H1 (cell line): ENCODE results near the gene GGA2. TPM values are rescaled to one million over a fixed set of nuclear protein-coding genes. Genes with fewer than 3 reads are reported as not detected.

Experiments
- CREB1 ChIP-seq: IDR thresholded peaks from 2 replicates; pipeline ENCODE4 v1.6.1; 2012; ENCODE audit warnings: inconsistent platforms
- JUND ChIP-seq: IDR thresholded peaks from 2 replicates; pipeline ENCODE4 v1.6.1; 2011; ENCODE audit warnings: mild to moderate bottlenecking, improper control_type of control experiment, low read length
- KDM4A ChIP-seq: IDR thresholded peaks from one replicate; pipeline ENCODE4 v1.7.1; 2012; ENCODE audit warnings: low read depth, mild to moderate bottlenecking, moderate library complexity, low read length, inconsistent platforms; ENCODE audit not compliant: severe bottlenecking
- NANOG ChIP-seq: IDR thresholded peaks from 2 replicates; pipeline ENCODE4 v1.6.1; 2011; ENCODE audit warnings: low read length, low read depth, mild to moderate bottlenecking, inconsistent platforms; ENCODE audit not compliant: insufficient read depth, poor library complexity, severe bottlenecking
- POLR2A ChIP-seq, 2 experiments: IDR thresholded peaks; 1 replicate in 1 of 2; 2 replicates in 1 of 2; pipeline ENCODE4 v1.6.1; 2011; ENCODE audit warnings: low read depth in 2 of 2, low read length in 2 of 2, mild to moderate bottlenecking in 2 of 2; ENCODE audit errors: control extremely low read depth in 1 of 2
- SIN3A ChIP-seq, 2 experiments: IDR thresholded peaks in 1 of 2; conservative IDR thresholded peaks in 1 of 2; 2 replicates each; pipeline ENCODE4 v1.6.1; 2011 to 2012; ENCODE audit warnings: low read length in 2 of 2, improper control_type of control experiment in 1 of 2, low read depth in 1 of 2, mild to moderate bottlenecking in 1 of 2
- TCF12 ChIP-seq: IDR thresholded peaks from 2 replicates; pipeline ENCODE4 v1.6.1; 2011; ENCODE audit warnings: low read depth, mild to moderate bottlenecking, low read length
- USF2 ChIP-seq: IDR thresholded peaks from 2 replicates; pipeline ENCODE4 v1.6.1; 2011; ENCODE audit warnings: low read length, improper control_type of control experiment
- polyA plus RNA-seq, 7 experiments: library from polyadenylated mRNA; depleted of rRNA in 3 of 7; stranded (reverse) in 5 of 7; unstranded in 2 of 7; fragments of >200 nt in 5 of 7; fragments of 200-250 nt in 2 of 7; gene quantifications; 1 replicate in 5 of 7; 2 replicates in 1 of 7; 4 replicates in 1 of 7; pipeline versions ENCODE4 v1.2.1 to v1.2.3, GENCODE V29; 2011 to 2013; ENCODE audit warnings: missing spikeins in 2 of 7, mixed read lengths in 2 of 7
- total RNA-seq: library from RNA; stranded (reverse); fragmentation: NEBNext Ultra II Directional; extraction: Animal tissue kit (Norgen Biotek cat#: 25700); gene quantifications from 2 replicates; pipeline ENCODE4 v1.2.1, GENCODE V29; 2021
- TF ChIP-seq, protein P1 (sequence below): fragments of 300-600 bp; sonication (generic); IDR thresholded peaks from 2 replicates; pipeline ENCODE4 v1.7.1; 2012; ENCODE audit warnings: low read length, moderate library complexity, mild to moderate bottlenecking, inconsistent platforms; ENCODE audit not compliant: insufficient replicate concordance

Gene GGA2
- total and polyA plus RNA-seq, 2 of the 8 experiments (the other 6 are each of a cell fraction or from before 2014, with no cell fraction given): 65.8 to 114 TPM

DNA sequence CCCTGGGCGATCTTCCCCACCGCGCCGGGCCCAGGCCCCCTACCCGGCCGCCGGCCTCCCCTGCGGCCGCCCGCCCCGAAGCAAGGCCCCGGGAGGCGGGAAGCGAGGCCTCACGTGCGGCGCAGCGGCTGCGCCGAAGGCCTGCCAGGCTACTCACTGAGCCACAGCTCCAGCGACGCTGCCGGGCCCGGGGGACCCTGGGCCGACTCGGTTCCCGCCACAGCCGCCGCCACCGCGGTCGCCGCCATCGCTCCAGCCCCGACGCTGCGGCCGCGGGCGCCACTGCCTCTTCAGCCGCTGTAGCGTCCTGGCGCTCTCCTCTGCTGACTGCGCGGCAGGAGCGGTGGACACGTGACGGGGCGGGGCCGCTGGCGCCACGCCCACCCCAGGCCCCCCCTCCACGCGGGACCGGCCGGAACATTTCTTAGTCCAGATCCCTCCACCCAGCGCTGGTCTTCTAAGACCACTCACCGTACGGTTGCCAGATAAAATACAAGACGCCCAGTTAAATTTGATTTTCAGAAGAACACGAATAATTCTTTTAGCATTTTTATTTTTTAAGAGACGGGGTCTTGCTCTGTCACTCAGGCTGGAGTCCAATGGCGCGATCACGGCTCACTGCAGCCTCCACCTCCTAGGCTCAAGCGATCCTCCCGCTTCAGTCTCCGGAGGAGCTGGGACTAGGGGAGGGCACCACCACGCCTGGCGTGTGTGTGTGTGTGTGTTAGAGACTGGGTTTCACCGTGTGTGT is at the start of gene GGA2 (continued):
- TF ChIP-seq, protein P1, sequence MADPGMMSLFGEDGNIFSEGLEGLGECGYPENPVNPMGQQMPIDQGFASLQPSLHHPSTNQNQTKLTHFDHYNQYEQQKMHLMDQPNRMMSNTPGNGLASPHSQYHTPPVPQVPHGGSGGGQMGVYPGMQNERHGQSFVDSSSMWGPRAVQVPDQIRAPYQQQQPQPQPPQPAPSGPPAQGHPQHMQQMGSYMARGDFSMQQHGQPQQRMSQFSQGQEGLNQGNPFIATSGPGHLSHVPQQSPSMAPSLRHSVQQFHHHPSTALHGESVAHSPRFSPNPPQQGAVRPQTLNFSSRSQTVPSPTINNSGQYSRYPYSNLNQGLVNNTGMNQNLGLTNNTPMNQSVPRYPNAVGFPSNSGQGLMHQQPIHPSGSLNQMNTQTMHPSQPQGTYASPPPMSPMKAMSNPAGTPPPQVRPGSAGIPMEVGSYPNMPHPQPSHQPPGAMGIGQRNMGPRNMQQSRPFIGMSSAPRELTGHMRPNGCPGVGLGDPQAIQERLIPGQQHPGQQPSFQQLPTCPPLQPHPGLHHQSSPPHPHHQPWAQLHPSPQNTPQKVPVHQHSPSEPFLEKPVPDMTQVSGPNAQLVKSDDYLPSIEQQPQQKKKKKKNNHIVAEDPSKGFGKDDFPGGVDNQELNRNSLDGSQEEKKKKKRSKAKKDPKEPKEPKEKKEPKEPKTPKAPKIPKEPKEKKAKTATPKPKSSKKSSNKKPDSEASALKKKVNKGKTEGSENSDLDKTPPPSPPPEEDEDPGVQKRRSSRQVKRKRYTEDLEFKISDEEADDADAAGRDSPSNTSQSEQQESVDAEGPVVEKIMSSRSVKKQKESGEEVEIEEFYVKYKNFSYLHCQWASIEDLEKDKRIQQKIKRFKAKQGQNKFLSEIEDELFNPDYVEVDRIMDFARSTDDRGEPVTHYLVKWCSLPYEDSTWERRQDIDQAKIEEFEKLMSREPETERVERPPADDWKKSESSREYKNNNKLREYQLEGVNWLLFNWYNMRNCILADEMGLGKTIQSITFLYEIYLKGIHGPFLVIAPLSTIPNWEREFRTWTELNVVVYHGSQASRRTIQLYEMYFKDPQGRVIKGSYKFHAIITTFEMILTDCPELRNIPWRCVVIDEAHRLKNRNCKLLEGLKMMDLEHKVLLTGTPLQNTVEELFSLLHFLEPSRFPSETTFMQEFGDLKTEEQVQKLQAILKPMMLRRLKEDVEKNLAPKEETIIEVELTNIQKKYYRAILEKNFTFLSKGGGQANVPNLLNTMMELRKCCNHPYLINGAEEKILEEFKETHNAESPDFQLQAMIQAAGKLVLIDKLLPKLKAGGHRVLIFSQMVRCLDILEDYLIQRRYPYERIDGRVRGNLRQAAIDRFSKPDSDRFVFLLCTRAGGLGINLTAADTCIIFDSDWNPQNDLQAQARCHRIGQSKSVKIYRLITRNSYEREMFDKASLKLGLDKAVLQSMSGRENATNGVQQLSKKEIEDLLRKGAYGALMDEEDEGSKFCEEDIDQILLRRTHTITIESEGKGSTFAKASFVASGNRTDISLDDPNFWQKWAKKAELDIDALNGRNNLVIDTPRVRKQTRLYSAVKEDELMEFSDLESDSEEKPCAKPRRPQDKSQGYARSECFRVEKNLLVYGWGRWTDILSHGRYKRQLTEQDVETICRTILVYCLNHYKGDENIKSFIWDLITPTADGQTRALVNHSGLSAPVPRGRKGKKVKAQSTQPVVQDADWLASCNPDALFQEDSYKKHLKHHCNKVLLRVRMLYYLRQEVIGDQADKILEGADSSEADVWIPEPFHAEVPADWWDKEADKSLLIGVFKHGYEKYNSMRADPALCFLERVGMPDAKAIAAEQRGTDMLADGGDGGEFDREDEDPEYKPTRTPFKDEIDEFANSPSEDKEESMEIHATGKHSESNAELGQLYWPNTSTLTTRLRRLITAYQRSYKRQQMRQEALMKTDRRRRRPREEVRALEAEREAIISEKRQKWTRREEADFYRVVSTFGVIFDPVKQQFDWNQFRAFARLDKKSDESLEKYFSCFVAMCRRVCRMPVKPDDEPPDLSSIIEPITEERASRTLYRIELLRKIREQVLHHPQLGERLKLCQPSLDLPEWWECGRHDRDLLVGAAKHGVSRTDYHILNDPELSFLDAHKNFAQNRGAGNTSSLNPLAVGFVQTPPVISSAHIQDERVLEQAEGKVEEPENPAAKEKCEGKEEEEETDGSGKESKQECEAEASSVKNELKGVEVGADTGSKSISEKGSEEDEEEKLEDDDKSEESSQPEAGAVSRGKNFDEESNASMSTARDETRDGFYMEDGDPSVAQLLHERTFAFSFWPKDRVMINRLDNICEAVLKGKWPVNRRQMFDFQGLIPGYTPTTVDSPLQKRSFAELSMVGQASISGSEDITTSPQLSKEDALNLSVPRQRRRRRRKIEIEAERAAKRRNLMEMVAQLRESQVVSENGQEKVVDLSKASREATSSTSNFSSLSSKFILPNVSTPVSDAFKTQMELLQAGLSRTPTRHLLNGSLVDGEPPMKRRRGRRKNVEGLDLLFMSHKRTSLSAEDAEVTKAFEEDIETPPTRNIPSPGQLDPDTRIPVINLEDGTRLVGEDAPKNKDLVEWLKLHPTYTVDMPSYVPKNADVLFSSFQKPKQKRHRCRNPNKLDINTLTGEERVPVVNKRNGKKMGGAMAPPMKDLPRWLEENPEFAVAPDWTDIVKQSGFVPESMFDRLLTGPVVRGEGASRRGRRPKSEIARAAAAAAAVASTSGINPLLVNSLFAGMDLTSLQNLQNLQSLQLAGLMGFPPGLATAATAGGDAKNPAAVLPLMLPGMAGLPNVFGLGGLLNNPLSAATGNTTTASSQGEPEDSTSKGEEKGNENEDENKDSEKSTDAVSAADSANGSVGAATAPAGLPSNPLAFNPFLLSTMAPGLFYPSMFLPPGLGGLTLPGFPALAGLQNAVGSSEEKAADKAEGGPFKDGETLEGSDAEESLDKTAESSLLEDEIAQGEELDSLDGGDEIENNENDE: no peak
- TF ChIP-seq KDM4A: peak; percentile 65
- peak; percentile 94 for TF ChIP-seq USF2
- TF ChIP-seq NANOG: no peak
- TF ChIP-seq JUND: no peak
- peak; percentile 9; the same call in 1 of the 2 replicates for TF ChIP-seq CREB1
- no peak for TF ChIP-seq TCF12
- TF ChIP-seq POLR2A (IDR thresholded peaks at IDR 0.05; ENCODE audit: control extremely low read depth in 1 of 2, low read depth in 2 of 2, low read length in 2 of 2): peak; percentile 96 to 99
- TF ChIP-seq SIN3A (conservative IDR thresholded peaks at IDR 0.05 in 1 of 2, IDR thresholded peaks at IDR 0.05 in 1 of 2; ENCODE audit: low read depth in 1 of 2, low read length in 2 of 2): peak; percentile 60 to 84; a peak in 2 of 4 replicates
